Stimulated activated effector memory CD8-positive, alpha-beta T cell treated with anti-CD3 and anti-CD28 coated beads, Interleukin-12 subunit alpha, Interleukin-12 subunit beta, amount 100 ng/mL, for 72 hours (primary cell): Measurements from ENCODE around the gene SIPA1L3.
"Not testable (repeated sequence)": the region's sequence is repeated elsewhere in the genome, so short reads cannot be mapped to it uniquely, and the experiment has no call there.

Experiments used
- ATAC-seq: fragments of 150-1000 bp; cut with Tn5 transposase; 2 replicates; pipeline ENCODE4 v1.10.0; 2021
- DNase-seq, 2 donors: peaks; one replicate each; pipeline ENCODE4 v3.0.0; 2021 to 2022; ENCODE audit warnings: low spot score in 2 of 2
- H3K27ac Mint-ChIP-seq: one replicate; pipeline ENCODE4 v1.8.0; 2022; ENCODE audit warnings: mild to moderate bottlenecking, mixed read lengths
- H3K36me3 Mint-ChIP-seq: one replicate; pipeline ENCODE4 v1.8.0; 2022; ENCODE audit warnings: mild to moderate bottlenecking, mixed read lengths
- H3K4me1 Mint-ChIP-seq: one replicate; pipeline ENCODE4 v1.8.0; 2022; ENCODE audit warnings: mixed read lengths
- H3K4me3 Mint-ChIP-seq: one replicate; pipeline ENCODE4 v1.8.0; 2022; ENCODE audit warnings: mild to moderate bottlenecking, mixed read lengths
- H3K9me3 Mint-ChIP-seq: one replicate; pipeline ENCODE4 v1.8.0; 2022; ENCODE audit warnings: mixed read lengths

Gene SIPA1L3

DNA sequence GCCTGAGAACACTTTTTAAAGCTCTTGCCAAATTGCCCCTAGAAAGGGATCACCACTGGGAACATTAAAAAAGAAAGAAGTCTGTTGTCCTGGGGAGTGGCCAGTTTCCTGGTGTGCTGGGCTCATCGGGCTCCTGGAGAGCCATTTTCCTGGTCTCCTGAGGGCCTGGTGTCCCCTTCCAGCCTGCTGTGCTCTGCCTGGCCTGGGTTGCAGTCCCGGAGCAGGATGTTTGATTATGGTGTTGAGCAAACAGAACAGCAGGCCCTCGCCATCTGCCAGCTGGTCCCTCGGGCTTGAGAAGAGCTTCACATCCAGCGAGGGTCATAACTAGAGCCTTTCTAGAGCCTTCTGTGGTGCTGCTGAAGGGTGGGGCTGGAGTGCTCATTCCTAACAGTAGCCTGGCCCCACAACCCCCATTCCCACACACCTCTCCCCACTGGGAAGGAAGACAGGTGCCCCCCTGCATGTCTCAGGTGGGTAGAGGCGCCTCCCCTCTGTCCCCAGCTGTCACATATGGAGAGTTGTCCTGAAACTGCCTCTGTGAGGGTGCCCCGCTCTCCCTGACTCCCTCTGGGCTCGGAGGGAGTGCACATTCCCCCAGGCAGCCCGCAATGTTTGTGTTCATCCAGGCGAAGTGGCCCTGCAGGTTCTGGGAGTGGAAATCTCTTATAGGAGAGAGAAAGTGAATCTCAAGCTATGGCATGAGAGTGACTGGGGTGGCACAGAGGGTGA lies 151.1 kb downstream of the SIPA1L3 start:
- Mint-ChIP-seq H3K4me1 (peaks cover 7% of the 10 kb centered on the region), H3K9me3 (no peaks in the 10 kb centered on the region), H3K36me3 (no peaks in the 10 kb centered on the region), H3K27ac (no peak overlapping the region), H3K4me3 (no peak overlapping the region)
- DNase-seq (no peak), ATAC-seq (no peak)

DNA sequence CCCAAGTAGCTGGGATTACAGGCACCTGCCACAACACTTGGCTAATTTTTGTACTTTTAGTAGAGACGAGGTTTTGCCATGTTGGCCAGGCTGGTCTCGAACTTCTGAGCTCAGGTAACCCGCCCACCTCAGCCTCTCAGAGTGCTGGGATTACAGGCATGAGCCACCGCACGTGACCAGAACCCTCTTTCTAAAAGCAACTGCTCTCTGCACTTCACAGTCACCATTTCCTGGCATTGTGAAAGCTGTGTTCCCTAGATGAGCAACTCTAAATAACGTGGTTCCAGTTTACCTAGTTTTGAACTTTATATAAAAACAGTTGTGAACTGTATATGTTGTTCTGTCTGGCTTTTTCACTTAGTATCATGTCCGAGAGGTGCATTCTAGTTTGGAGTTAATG lies 152.9 kb downstream of the SIPA1L3 start:
- Mint-ChIP-seq H3K4me1 (peaks cover 7% of the 10 kb centered on the region), H3K4me3 (no peak overlapping the region), H3K9me3 (no peaks in the 10 kb centered on the region), H3K27ac (no peak overlapping the region), H3K36me3 (no peaks in the 10 kb centered on the region)
- DNase-seq = no peak
- ATAC-seq = peak; percentile 71

DNA sequence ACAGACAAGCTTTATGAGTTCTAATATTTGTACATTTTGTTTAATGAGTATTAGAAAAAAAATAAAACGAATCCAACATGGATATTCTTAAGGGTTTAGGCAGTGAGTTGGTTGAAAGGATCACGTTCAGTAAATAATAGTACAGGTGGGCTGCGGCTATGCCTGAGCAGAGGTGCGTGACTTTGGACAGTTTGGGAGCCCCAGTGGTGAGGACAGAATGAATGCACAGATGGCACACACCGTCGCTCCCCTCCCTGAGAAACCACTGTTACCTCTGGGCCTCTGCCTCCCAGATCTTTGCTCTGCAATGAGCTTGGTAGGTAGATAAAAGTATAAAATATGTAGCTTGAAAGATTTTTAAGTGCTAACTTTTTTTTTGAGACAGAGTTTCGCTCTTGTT lies 153.3 kb downstream of the SIPA1L3 start:
- Mint-ChIP-seq H3K36me3 (no peaks in the 10 kb centered on the region), H3K9me3 (no peaks in the 10 kb centered on the region), H3K27ac (no peak overlapping the region), H3K4me1 (peaks cover 7% of the 10 kb centered on the region), H3K4me3 (no peak overlapping the region)
- no peak for DNase-seq
- ATAC-seq = no peak

DNA sequence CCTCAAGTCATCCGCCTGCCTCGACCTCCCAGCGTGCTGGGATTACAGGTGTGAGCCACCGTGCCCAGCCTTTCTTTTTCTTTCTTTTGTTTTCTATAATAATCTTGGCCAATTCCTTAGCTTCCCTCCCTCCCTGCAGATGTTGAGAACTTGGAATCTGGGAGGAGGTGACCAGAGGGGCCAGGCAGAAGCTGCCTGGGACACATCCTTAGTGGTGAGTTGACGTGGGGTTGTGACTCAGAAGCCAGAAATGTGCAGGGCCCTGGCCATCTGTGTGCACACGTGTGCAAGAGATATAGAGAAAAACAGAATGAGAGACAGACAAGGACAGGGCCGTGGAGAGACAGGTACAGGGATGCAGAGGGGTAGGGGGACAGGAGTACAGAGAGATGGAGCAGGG lies 154.3 kb downstream of the SIPA1L3 start:
- Mint-ChIP-seq H3K9me3 (no peaks in the 10 kb centered on the region), H3K27ac (peak overlapping the region; percentile 10), H3K4me3 (no peak overlapping the region), H3K36me3 (no peaks in the 10 kb centered on the region), H3K4me1 (peaks cover 4% of the 10 kb centered on the region)
- no peak for ATAC-seq
- DNase-seq = no peak

DNA sequence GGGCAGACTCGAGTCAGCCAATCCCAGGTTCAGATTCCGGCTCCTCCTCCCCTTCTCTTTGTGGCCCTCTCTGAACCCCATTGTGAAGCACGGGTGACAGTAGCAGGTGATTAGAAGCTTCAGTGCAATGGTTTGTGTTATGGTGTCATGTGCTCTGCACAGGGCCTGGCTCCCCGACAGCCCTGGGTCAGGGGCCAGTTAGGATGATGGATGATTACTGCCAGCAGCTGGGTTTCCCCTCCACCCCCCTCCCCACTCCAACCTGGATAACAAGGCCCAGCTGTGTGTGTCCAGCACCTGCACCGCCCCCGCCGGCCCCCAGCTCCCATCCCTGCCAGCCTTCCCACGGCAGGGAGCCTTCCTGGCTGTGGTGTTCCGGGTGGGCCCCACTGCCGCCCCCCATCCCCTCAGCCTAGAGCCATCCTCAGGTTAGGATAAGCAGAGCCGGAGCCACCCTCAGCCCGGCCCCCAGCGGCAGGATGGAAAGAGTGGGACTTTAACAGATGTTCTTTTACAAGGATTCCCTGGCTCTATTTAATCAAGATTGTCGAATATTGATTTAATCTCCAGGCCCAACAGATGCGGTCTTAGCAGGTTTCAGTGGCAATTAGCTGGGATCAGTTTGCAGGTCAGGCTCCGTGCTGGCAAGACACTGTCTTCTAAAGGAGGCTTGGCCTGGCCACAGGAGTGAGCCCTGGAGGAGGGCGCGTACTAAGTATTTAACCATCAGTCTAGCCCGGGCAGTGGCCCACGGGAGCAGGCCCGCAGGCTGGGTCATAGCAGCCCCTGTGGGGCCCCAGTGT lies 156.2 kb downstream of the SIPA1L3 start:
- H3K27ac Mint-ChIP-seq = no peak overlapping the region
- H3K36me3 Mint-ChIP-seq = no peaks in the 10 kb centered on the region
- no peak overlapping the region for H3K4me3 Mint-ChIP-seq
- H3K9me3 Mint-ChIP-seq = no peaks in the 10 kb centered on the region
- DNase-seq (no peak), ATAC-seq (no peak)
- no peaks in the 10 kb centered on the region for H3K4me1 Mint-ChIP-seq

DNA sequence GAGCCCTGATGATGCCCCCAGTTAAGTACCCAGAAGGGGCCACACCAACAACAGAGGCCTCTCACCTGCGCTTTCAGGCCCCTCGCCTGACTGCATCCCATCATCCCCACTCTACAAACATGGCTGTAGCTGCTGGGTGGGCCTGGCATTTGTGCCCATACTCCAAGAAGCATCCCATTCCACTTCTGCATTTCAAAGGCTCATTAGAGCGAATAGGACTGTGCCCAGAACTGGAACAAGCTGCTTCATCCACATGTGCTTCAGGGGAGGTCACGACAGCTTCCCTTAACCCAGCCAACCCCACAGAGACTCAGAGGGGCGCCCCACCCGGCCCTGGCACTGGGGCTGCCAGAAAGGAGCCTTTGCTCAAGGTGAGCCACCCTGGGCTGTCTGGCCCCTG lies 156.9 kb downstream of the SIPA1L3 start:
- ATAC-seq (no peak), DNase-seq (no peak)
- no peak overlapping the region for H3K4me3 Mint-ChIP-seq
- H3K9me3 Mint-ChIP-seq = no peaks in the 10 kb centered on the region
- no peaks in the 10 kb centered on the region for H3K4me1 Mint-ChIP-seq
- no peaks in the 10 kb centered on the region for H3K36me3 Mint-ChIP-seq
- peak overlapping the region; percentile 52 for H3K27ac Mint-ChIP-seq

DNA sequence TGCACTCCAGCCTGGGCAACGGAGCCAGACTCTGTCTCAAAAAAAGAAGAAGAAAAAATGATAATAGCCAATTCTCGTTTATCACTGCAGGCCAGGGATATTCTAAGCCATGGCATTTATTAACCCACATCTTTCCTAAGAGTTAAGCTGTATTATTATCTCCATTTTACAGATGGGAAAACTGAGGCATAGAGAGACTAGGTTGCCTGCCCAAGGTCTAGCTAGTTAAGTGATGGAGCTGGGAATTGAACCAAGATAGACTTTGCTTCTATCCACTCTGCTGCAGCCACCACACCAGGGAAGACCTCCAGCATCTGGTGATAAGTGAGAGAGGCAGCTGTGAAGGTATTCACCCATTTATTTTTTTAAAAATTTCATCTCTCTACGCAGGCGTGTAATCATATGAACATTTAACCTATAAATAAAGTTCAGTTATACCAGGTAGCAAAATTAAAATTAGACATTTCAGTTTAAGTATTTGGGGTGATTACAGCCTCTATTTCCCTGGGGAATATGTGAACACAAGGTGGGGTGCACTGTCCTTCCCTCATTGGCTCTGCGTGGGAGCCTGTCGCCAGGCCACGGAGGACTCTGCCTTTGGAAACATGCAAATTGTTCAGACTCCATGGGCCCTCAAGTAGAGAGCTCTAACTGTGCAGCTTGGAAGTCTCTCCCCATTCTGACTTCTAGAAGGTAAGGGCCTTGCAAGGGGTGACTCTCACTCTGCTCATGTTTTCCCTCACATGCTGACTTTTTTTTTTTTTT lies 157.8 kb downstream of the SIPA1L3 start:
- ATAC-seq (no peak), DNase-seq (no peak)
- Mint-ChIP-seq H3K9me3 (no peaks in the 10 kb centered on the region), H3K4me1 (no peaks in the 10 kb centered on the region), H3K27ac (no peak overlapping the region), H3K4me3 (no peak overlapping the region), H3K36me3 (no peaks in the 10 kb centered on the region)

DNA sequence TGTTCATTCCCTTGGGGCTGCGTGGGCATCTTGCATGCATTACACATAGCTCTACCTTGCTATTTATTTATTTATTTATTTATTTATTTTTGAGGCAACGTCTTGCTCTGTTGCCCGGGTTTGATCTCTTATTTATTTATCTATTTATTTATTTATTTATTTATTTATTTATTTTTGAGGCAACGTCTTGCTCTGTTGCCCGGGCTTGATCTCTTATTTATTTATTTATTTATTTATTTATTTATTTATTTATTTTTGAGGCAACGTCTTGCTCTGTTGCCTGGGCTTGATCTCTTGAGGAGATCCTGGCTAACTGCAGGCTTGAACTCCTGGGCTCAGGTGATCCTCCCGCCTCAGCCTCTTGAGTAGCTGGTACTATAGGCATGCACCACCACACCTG lies 158.8 kb downstream of the SIPA1L3 start:
- DNase-seq, H3K4me3 Mint-ChIP-seq, H3K36me3 Mint-ChIP-seq, H3K27ac Mint-ChIP-seq, ATAC-seq, H3K4me1 Mint-ChIP-seq, H3K9me3 Mint-ChIP-seq: not testable (repeated sequence)

DNA sequence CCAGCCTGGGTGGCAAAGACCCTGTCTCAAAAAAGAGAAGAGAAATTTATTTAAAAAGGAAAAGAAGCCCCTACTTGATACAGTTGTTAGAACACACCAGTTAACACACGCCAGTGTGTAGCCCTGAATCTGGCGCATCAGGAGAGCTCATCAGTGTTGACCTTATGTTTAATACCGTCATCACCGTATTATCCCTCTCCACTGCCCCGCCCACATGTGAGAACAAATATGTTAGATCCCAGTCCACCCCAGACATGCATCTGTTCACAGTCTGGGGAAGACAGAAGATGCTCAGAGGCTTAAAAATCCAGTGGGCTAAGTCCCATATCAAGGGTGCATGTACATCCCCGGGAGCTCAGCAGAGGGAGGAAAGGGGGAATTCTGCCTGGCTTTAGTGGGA lies 161.8 kb downstream of the SIPA1L3 start:
- Mint-ChIP-seq H3K4me1 (peaks cover 7% of the 10 kb centered on the region), H3K36me3 (no peaks in the 10 kb centered on the region), H3K27ac (no peak overlapping the region), H3K4me3 (no peak overlapping the region), H3K9me3 (no peaks in the 10 kb centered on the region)
- no peak for DNase-seq
- ATAC-seq = no peak

DNA sequence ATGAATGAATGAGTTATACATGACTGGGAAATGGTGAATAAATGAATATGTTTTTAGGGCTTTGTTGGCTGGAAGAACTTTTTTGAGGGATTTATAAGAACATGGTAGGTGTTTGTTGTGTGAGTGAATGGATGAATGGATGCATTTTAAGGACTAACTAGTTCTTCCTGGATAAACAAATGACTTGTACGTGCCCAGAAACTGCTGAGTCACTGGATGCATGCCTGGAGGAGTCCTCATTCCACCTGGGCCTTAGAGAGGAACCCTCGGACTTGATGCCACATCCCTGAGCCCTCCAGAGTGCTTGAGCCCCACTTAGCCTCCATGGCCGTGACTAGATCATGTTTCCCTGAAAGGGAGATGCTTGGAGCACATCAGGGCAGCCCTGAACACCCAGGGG lies 163.6 kb downstream of the SIPA1L3 start:
- no peak for ATAC-seq
- Mint-ChIP-seq H3K36me3 (no peaks in the 10 kb centered on the region), H3K4me1 (peaks cover 9% of the 10 kb centered on the region), H3K4me3 (no peak overlapping the region), H3K9me3 (no peaks in the 10 kb centered on the region), H3K27ac (peak overlapping the region; percentile 14)
- no peak for DNase-seq

DNA sequence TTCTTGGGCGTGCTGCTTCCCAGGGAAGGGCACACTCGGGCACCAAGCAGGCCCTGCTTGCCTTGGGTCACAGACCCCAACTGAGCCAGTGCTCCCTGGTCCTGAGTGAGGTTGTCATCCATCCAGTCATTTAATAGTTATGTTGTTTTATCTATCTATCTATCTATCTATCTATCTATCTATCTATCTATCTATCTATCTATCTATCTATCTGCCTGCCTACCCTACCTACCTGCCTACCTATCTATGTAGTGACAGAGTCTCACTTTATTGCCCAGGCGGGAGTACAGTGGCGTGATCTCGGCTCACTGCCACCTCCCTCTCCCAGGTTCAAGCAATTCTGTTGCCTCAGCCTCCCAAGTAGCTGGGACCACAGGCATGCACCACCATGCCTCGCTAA lies 164.0 kb downstream of the SIPA1L3 start:
- DNase-seq, ATAC-seq, H3K4me3 Mint-ChIP-seq, H3K9me3 Mint-ChIP-seq, H3K36me3 Mint-ChIP-seq, H3K4me1 Mint-ChIP-seq: not testable (repeated sequence)
- peak overlapping the region; percentile 83 for H3K27ac Mint-ChIP-seq

DNA sequence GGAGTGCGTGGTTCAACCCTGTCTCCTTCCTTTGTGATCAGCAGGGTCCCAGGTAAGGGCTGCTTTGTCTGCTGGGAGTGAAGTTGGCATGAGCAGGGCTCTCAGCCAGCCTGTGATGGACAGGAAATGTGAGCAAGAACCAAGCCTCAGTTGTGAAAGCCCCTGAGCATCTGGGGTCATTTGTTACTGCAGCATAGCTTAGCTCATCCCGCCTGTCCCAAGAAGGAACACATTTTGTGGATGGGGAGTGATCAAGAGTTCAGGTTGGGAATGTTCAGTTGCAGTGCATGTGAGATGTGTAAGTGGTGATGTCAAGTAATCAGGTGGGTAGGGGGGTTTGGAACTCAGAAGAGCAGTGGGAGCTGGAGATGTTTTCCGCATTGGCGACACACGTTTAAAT lies 164.6 kb downstream of the SIPA1L3 start:
- H3K4me3 Mint-ChIP-seq = no peak overlapping the region
- H3K9me3 Mint-ChIP-seq = no peaks in the 10 kb centered on the region
- DNase-seq (no peak), ATAC-seq (no peak)
- H3K36me3 Mint-ChIP-seq = no peaks in the 10 kb centered on the region
- peak overlapping the region; percentile 83 for H3K27ac Mint-ChIP-seq
- peaks cover 9% of the 10 kb centered on the region for H3K4me1 Mint-ChIP-seq

DNA sequence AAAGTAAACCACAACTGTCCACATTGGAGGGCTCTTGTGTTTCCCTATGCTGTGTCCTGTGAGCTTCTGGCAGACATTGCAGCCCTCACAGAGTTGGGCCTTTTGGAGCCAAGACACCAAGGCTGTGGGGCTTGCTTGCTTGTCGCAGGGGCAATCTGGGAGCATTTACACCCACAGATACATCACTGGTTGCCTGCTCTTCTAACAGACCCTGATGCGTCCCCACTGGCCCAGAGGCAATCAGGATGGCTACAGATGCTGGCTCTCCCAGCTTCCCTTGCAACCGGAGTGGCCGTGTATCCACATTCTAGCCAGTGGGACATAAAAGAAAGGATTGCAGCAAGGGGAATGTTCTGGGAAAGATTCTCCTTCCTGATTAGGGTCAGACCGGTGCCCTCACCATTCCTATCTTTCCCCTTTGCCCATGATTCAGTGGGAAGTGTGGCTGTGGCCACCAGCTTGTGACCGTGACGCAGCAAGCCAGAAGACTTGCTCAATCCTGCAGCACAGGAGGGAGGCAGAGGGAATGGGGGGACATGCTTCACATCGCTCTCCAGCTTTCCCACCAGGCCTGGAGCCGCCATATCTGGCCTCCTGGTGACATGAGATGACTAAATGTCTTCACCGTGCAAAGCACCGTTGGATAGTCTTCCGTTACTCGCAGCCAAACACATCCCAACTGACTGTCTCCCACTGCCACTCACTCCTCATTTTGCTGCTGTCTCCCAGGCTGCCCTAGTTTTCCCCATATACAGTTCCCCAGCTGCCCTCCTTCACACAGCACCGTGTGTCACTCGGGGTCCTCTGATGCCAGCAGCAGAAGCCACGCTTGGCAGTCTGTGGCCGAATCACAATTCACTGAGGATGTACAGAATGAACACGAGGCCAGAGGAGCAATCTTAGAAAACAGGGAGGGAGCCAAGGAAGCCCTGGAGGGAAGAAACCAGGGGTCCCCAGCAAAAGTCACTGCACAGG lies 166.1 kb downstream of the SIPA1L3 start:
- no peaks in the 10 kb centered on the region for H3K36me3 Mint-ChIP-seq

DNA sequence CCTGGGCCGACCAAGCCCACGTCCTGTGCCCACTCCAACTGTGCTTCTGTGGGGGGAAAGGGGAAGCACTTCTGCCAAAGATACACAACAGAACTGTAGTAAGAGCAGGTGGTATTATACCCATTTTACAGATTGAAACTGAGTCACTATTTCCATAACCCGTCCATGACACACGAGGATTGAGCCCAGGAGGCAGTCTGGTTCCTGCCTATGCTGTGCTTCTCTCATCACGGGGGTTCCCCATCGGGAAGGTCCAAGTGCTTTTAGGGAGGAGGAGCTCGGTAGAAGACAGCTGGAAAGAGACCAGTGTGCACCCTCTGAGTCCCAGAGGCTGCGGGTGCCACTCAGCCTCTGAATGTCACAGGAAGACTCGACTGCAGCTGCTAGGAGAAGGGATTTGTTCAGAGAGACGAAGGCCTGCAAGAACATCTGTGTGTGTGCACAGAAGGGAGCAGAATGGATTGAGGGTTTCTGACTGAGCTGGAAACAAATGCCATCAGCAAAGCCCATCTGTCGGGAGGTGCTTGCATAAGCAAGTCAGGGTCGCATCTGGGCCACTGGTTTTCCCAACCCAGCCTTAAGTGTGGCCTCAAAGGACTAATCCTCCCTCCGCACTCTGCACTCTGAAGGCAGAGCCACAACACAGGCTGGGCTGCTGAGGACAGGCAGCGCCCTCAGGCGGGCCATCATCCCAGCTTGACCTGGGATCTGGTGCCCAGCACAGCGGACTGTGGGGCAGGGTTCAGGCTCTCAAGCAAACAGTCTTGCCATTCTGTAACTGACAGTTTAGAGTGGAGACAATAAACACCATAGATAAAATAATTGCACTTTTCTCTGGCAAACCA lies 167.1 kb downstream of the SIPA1L3 start:
- peaks cover 10% of the 10 kb centered on the region for H3K4me1 Mint-ChIP-seq
- no peak overlapping the region for H3K4me3 Mint-ChIP-seq
- H3K27ac Mint-ChIP-seq = peak overlapping the region; percentile 36
- no peaks in the 10 kb centered on the region for H3K36me3 Mint-ChIP-seq
- H3K9me3 Mint-ChIP-seq = no peaks in the 10 kb centered on the region
- ATAC-seq (no peak), DNase-seq (no peak)

More for the DNA sequence above, 166.1 kb downstream of the SIPA1L3 start:
- ATAC-seq = no peak
- Mint-ChIP-seq H3K27ac (peak overlapping the region; percentile 36), H3K9me3 (no peaks in the 10 kb centered on the region), H3K4me1 (peaks cover 9% of the 10 kb centered on the region), H3K4me3 (no peak overlapping the region)
- no peak for DNase-seq
